ENCODE results near the gene SLC22A4.

DNA sequence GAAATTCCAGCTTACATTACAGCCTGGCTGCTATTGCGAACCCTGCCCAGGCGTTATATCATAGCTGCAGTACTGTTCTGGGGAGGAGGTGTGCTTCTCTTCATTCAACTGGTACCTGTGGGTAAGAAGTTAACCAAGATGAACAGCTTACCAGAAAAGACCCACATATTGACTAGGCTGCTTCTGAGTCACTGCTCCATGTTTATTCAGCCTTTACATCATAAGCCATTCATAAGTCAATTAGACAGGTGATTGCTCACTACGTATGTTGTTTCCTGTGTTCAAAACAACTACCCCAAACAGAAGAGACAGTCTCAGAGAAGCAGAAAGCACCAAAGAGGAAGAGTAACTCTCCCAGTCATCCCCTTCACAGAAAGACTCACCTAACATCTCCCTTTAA lies 40.6 kb downstream of the SLC22A4 start:
- TF ChIP-seq CTCF (IDR thresholded peaks at IDR 0.05): no peak
- TF ChIP-seq POLR2AphosphoS5 (IDR thresholded peaks at IDR 0.05; ENCODE audit: low read depth, low read length): no peak
- TF ChIP-seq REST (IDR thresholded peaks at IDR 0.05; ENCODE audit: insufficient read depth in 1 of 2, low read depth in 2 of 2, low read length in 1 of 2): no peak

Measured in Panc1 (cell line).